Activated T-helper 2 cell treated with anti-CD3 and anti-CD28 coated beads, Interferon-gamma antibody, Interleukin-2, Interleukin-4, amounts not matched to agents 10 μg/mL and 5 μg/mL and 100 μg/mL, durations not matched to agents 14 hours and 24 hours and 36 hours (primary cell): Measurements from ENCODE around the gene DHRS12. TPM values are rescaled to one million over a fixed set of nuclear protein-coding genes. Genes with fewer than 3 reads are reported as not detected.

Experiments used
- DNase-seq: peaks from one replicate; pipeline ENCODE4 v3.0.0; 2021; ENCODE audit warnings: low spot score
- H3K27ac Mint-ChIP-seq: one replicate; pipeline ENCODE4 v1.8.0; 2021; ENCODE audit warnings: mixed read lengths
- H3K27me3 Mint-ChIP-seq: one replicate; pipeline ENCODE4 v1.8.0; 2021; ENCODE audit warnings: low read depth, mixed read lengths
- H3K36me3 Mint-ChIP-seq: one replicate; pipeline ENCODE4 v1.8.0; 2021; ENCODE audit warnings: low read depth, mixed read lengths
- H3K4me1 Mint-ChIP-seq: one replicate; pipeline ENCODE4 v1.8.0; 2021; ENCODE audit warnings: low read depth, mixed read lengths
- H3K4me3 Mint-ChIP-seq: one replicate; pipeline ENCODE4 v1.8.0; 2021; ENCODE audit warnings: low read depth, mild to moderate bottlenecking, moderate library complexity, mixed read lengths
- H3K9me3 Mint-ChIP-seq: one replicate; pipeline ENCODE4 v1.8.0; 2021; ENCODE audit warnings: mixed read lengths
- intact Hi-C: fragments of 100-400 bp; cut with micrococcal nuclease; formaldehyde crosslinking; loops from one replicate; pipeline ENCODE4 v1.15.1; 2023
- total RNA-seq: library from RNA; stranded (reverse); gene quantifications from 2 replicates; pipeline ENCODE4 v1.2.3, GENCODE V29; 2022

Gene DHRS12
- total RNA-seq, 1 donor from 2014 or later = 3.1 TPM

DNA sequence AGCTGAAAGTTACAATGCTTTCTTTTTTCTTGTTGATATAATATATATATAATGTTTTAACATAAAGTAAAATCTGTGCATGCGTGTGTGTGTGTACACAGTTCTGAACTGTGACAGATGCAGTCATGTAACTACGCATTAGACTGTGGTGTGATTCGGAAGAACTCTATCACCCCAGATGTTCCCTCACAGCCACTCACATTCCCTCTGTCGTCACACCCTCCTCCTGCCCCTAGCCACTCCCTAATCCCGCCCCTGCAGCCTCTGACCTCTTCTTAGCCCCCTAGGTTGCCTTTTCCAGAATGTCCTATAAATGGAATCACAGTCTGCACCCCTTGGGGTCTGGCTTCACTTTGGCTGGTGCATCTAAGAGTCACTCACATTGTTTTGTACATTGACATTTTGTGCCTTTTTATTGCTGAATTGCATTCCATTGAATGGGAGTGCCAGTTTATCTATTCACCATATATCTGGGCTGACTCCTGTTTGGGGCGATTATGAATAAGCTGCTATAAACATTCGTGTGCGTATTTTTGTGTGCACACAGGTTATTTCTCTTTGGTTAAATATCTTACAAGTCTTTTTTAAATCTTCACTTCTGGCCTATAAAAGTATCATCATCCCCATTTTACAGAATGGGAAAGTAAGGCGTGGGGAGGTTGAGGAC is 20.4 kb downstream of the DHRS12 start:
- intact Hi-C loops = no loop called here
- no peak for DNase-seq
- Mint-ChIP-seq H3K4me3 (no peak overlapping the region), H3K27ac (no peak overlapping the region), H3K36me3 (no peaks in the 10 kb centered on the region), H3K4me1 (peaks cover 10% of the 10 kb centered on the region), H3K27me3 (no peaks in the 10 kb centered on the region), H3K9me3 (no peaks in the 10 kb centered on the region)

DNA sequence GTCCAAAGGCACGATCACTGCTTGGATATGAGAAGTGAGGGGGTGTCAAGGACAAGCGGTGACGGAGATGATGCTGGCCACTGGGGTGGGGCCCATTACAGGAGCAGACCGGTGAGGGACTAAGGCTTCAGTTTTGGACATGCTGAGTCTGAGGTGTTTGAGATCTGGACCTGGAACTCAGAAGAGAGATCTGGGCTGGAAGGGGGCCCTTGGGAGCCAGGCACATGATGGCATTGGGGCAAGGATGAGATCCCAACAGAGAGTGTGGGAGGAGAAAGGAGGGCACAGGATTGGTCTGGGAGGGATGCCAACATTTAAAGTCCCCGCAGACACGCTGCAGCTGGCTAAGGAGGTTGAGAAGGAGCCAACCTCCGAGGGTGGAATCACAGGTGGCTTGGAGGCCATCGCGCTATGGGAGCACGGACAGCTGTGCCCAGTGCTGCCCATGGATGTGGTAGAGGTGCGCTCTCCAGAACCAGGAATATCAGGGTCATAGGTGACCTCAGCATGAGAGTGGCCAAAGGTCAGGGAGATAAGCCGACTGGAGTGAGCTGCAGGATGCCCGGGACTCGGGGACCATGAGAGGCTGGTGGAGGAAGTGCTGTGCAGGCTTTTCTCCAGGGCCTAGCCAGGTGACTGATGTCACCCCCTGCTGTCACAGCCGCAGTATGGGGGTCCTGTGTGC is 21.8 kb downstream of the DHRS12 start:
- no peak for DNase-seq
- peaks cover 10% of the 10 kb centered on the region for H3K4me1 Mint-ChIP-seq
- no peaks in the 10 kb centered on the region for H3K9me3 Mint-ChIP-seq
- intact Hi-C loops = no loop called here
- H3K27ac Mint-ChIP-seq = no peak overlapping the region
- no peaks in the 10 kb centered on the region for H3K27me3 Mint-ChIP-seq
- no peaks in the 10 kb centered on the region for H3K36me3 Mint-ChIP-seq
- H3K4me3 Mint-ChIP-seq = no peak overlapping the region

DNA sequence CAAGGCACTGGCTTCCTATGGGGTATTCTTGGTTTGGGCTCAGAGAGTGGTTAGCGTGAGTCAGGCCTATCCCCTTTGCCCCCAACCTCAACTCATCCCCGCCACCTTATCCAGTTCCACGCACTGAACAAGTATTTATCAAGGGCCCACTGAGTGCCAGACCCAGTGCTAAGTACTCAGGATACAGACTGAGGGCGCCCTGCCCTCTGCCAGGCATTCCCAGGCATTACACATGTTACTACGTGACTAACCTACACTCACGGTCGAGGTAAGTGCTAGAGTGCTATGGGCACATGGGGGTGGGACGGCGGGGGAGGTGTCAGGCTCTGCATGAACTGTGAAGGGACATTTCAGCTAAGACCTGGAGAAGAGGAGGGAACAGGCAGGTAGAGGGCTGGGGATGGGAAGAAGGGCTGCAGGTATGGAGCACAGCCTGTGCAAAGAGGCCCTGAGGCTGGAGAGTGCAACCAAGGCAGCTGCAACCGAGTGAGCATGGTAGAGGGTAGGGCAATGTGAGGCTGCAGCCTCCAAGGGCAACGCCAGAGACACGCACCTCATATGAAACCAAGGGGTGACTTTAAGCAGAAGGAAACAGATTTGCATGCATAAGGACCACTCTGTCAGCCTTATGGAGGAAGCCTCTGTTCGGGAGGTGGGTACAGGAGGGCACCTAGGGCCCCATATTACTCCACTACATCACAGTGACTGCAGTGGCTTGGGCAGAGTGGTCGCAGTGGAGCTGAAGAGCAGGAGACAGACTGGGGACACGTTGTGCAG is 22.5 kb downstream of the DHRS12 start:
- DNase-seq = no peak
- H3K4me1 Mint-ChIP-seq = peaks cover 5% of the 10 kb centered on the region
- intact Hi-C loops = no loop called here
- H3K4me3 Mint-ChIP-seq = no peak overlapping the region
- H3K27ac Mint-ChIP-seq = no peak overlapping the region
- H3K9me3 Mint-ChIP-seq = no peaks in the 10 kb centered on the region
- H3K36me3 Mint-ChIP-seq = no peaks in the 10 kb centered on the region
- no peaks in the 10 kb centered on the region for H3K27me3 Mint-ChIP-seq

DNA sequence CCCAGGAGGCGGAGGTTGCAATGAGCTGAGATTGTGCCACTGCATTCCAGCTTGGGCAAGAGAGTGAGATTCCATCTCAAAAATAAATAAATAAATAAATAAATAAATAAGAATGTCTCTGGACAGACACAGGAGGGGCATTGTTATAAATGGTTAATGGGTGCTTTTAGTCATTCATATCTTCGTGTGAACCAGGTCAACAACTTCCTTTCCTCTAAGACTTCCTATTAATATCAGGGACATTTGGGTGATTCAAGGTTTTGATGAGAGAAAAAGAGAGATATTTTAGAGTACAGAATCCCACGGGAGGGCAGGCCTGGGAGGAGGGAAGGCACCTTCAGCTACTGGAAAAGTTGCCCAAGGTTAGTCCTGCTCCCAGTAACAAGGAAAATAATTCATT is 23.9 kb downstream of the DHRS12 start:
- H3K36me3 Mint-ChIP-seq = no peaks in the 10 kb centered on the region
- H3K9me3 Mint-ChIP-seq = no peaks in the 10 kb centered on the region
- no peak overlapping the region for H3K4me3 Mint-ChIP-seq
- H3K4me1 Mint-ChIP-seq = no peaks in the 10 kb centered on the region
- H3K27me3 Mint-ChIP-seq = no peaks in the 10 kb centered on the region
- intact Hi-C loops = no loop called here
- DNase-seq = no peak
- no peak overlapping the region for H3K27ac Mint-ChIP-seq

DNA sequence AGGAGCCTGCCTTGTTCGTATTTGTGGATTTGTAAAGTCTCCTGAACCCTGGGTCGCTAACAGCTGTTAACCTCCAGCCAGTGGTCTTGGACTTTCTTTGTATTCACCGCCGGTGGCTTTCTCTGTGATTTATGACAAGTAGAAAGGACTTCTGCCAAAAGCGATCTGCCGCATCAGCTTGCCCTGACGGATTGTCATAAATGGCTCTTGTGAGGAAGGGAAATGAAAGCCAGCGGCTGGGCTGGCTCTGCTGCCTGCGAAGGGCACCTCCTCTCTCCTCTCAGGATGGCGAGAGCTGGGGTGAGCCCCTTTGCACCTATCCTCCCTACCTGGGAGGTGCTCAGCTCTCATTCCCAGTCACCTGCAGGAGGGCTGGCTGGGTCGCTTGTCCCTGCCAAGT is 25.6 kb downstream of the DHRS12 start:
- intact Hi-C loops = no loop called here
- Mint-ChIP-seq H3K27me3 (no peaks in the 10 kb centered on the region), H3K4me3 (no peak overlapping the region), H3K36me3 (no peaks in the 10 kb centered on the region), H3K27ac (no peak overlapping the region), H3K4me1 (no peaks in the 10 kb centered on the region), H3K9me3 (no peaks in the 10 kb centered on the region)
- DNase-seq = no peak

DNA sequence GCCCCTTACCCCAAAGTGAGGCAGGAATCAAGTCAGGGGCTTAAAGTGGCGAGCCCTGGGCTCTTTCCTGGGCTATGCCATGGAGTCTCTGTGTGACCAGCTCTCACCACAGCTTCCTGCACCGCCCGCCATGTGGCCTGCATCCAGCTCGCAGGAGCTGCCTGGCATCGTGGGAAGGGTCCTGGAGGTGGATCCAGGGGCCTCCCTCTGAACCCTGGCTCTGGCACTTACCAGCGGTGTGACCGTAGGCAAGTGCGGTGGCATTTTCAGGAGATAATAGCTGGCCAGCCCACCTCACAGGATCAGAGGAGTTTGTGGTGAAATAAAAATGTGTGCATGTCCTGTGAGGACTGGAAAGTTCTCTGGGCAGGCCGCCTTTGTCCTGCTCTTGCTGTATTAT is 26.0 kb downstream of the DHRS12 start:
- intact Hi-C loops = no loop called here
- H3K27me3 Mint-ChIP-seq = no peaks in the 10 kb centered on the region
- H3K27ac Mint-ChIP-seq = no peak overlapping the region
- H3K9me3 Mint-ChIP-seq = no peaks in the 10 kb centered on the region
- DNase-seq = no peak
- H3K4me1 Mint-ChIP-seq = no peaks in the 10 kb centered on the region
- H3K36me3 Mint-ChIP-seq = no peaks in the 10 kb centered on the region
- H3K4me3 Mint-ChIP-seq = no peak overlapping the region

DNA sequence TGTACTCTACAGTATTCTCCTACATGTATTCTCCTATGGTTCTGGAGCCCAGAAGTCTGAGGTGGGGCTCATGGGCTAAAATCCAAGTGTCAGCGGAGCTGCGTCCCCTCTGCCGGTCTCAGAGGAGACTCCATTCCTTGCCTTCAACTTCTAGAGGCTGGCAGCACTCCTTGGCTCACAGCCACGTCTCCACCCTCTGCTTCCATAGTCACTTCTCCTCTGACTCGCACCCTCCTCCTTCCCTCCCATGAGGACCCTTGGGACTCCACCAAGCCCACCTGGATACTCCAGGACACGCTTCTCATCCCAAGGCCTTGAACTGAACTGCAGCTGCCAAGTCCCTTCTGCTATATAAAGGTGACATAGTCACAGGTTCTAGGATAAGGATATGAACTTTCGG is 27.8 kb downstream of the DHRS12 start:
- H3K36me3 Mint-ChIP-seq = no peaks in the 10 kb centered on the region
- no peak overlapping the region for H3K27ac Mint-ChIP-seq
- no peaks in the 10 kb centered on the region for H3K9me3 Mint-ChIP-seq
- H3K4me1 Mint-ChIP-seq = no peaks in the 10 kb centered on the region
- intact Hi-C loops = no loop called here
- no peak overlapping the region for H3K4me3 Mint-ChIP-seq
- no peaks in the 10 kb centered on the region for H3K27me3 Mint-ChIP-seq
- DNase-seq = no peak

DNA sequence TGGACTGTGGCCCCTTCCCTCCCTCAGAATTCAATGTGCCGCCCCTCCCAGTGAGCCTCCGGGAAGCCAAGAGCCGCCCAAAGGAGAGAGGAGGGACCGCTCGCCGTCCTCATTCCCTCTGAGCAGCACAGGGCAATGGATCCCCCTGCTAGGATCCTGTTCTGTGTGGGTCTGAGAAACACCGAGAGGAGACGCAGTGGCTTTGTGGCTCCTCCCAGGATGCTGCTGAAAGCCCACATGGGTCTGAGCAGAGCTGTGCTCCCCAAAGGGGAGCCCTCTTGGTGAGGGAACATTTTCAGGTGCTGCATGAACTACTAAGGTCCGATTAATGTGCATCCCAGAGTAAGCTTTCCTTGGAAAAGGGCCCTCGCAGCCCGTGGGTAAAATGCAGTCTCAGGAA is 30.4 kb downstream of the DHRS12 start:
- Mint-ChIP-seq H3K27ac (no peak overlapping the region), H3K36me3 (no peaks in the 10 kb centered on the region), H3K27me3 (no peaks in the 10 kb centered on the region), H3K4me3 (no peak overlapping the region), H3K9me3 (no peaks in the 10 kb centered on the region), H3K4me1 (no peaks in the 10 kb centered on the region)
- no peak for DNase-seq
- intact Hi-C loops = no loop called here

DNA sequence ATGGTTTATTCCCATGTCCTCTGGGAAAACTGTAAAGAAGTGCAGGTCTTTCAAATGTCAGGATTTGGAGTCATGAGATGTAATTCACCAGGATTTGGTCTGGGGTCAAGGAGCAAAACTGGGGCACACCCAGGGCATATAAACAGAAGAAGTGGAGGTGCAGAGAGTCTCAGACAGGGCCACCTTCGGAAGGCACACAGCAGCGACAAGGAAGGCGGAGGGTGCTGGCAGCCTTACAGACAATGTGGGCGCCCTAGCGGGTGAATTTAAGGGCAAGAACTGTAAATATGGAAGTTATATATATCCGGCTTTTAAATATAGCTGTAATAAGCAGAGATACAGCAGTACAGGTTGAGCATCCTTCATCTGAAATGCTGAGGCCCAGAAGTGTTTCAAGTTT is 31.2 kb downstream of the DHRS12 start:
- Mint-ChIP-seq H3K27me3 (no peaks in the 10 kb centered on the region), H3K27ac (no peak overlapping the region), H3K36me3 (no peaks in the 10 kb centered on the region), H3K4me3 (no peak overlapping the region), H3K9me3 (no peaks in the 10 kb centered on the region), H3K4me1 (no peaks in the 10 kb centered on the region)
- no peak for DNase-seq
- intact Hi-C loops = no loop called here

DNA sequence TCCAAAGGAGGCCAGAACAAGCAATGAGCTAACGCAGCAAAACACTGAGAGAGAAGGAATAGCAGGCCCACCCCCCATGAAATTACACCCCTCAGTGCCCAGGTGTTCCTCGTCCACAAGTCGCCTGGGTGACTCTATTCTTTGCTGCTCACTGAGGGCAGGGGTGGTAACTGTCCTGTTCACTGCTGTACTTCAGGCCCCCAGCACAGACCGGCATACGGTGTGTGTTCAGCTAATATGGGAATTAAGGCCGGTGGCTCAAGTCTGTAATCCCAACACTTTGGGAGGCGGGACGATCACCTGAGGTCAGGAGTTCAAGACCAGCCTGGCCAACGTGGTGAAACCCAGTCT is 31.9 kb downstream of the DHRS12 start:
- no peaks in the 10 kb centered on the region for H3K27me3 Mint-ChIP-seq
- DNase-seq = no peak
- intact Hi-C loops = no loop called here
- H3K36me3 Mint-ChIP-seq = no peaks in the 10 kb centered on the region
- no peak overlapping the region for H3K27ac Mint-ChIP-seq
- no peak overlapping the region for H3K4me3 Mint-ChIP-seq
- H3K9me3 Mint-ChIP-seq = no peaks in the 10 kb centered on the region
- no peaks in the 10 kb centered on the region for H3K4me1 Mint-ChIP-seq

DNA sequence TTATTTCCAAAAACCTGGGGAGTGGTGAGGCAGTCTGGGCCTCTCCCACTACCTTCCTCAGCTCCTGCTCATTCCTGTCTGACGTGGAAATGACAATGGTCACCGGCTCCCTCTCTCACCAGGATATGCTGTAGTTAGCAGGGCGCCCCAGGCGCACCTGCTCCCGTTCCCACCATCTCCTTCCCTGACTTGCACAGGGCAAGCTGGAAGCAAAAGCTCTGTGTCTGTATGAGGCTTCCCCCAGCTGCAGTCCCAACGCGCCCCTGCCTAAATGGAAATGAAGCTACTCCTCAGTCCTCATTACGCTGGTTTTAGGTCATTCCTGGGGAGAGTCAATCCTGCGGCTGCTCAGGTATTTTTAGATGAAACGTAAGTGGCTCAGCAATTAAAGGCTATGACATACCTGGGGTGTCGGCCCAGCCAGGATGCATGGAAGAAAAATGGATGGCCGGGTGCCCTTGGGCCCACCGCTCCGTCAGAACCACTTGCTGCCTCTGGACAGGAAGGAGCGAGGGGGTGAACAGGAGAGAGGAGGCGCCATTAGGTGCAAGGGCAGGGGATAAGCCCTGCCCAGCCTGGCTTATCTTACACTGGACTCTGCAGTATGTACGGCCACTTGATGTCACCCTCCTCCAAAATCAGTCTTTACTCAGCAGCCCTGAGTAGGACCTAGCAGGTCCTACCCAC is 32.4 kb downstream of the DHRS12 start:
- no peak overlapping the region for H3K4me3 Mint-ChIP-seq
- no peak for DNase-seq
- no peak overlapping the region for H3K27ac Mint-ChIP-seq
- H3K27me3 Mint-ChIP-seq = no peaks in the 10 kb centered on the region
- intact Hi-C loops = no loop called here
- H3K9me3 Mint-ChIP-seq = no peaks in the 10 kb centered on the region
- no peaks in the 10 kb centered on the region for H3K4me1 Mint-ChIP-seq
- H3K36me3 Mint-ChIP-seq = peaks cover 3% of the 10 kb centered on the region

DNA sequence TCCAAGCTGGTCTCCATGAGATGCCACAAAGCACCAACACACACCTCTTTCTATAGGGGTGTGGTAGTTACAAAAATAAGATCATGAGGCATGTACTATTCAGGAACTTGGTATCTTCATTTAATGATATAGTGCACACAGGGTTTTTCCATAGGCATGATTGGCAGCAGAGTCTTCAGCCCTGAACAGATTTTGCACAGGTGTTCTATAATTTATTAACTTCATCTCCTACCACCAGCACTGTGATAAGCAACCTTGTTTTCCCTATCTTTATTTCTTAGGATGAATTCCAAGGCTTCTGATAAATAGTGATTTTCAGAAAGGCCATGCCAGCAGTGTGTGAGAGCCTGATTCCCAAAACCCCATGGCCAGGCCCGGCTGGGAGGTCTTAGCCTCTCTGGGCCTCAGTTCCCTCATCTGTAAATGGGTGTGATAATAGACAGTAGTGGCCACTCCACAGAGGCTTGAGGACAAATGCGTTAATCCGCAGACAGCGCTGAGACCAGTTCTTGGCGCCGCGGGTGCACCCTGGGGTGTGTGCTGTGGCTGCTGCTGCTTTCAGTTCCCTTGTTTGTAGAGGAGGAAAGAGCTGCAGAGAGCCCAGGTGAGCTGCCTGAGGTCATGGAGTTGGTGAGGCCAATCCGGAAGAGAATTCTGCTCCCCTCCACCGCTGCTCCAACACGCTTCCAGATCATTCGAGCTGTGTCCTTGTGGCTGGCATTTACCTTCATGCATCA is 33.1 kb downstream of the DHRS12 start:
- Mint-ChIP-seq H3K27ac (no peak overlapping the region), H3K4me1 (no peaks in the 10 kb centered on the region), H3K27me3 (no peaks in the 10 kb centered on the region), H3K36me3 (peaks cover 3% of the 10 kb centered on the region), H3K4me3 (no peak overlapping the region), H3K9me3 (no peaks in the 10 kb centered on the region)
- intact Hi-C loops = no loop called here
- no peak for DNase-seq
